Adrenal gland (tissue), 19 donors: ENCODE measurements around the gene SMAD7. TPM values are rescaled to one million over a fixed set of nuclear protein-coding genes. Genes with fewer than 3 reads are reported as not detected.

ENCODE experiments used
- DNase-seq, 7 donors: peaks; one replicate each; pipeline ENCODE4 v3.0.0-alpha.2; 2019 to 2020
- H3K27ac ChIP-seq, 5 donors: fragments of 200-600 bp; sonication (generic) in 4 of 5; 1 replicate in 3 of 5; 2 replicates in 2 of 5; pipeline versions ENCODE4 v1.5.1 to v1.8.0; 2016 to 2020; ENCODE audit warnings: mild to moderate bottlenecking in 1 of 5
- H3K27me3 ChIP-seq: fragments of 200-600 bp; 2 replicates; pipeline ENCODE4 v1.8.0; 2021
- H3K36me3 ChIP-seq, 2 donors: fragments of 200-600 bp; replicated peaks in 1 of 2; 1 replicate in 1 of 2; 2 replicates in 1 of 2; pipeline versions ENCODE4 v1.5.1 to v1.8.0; 2018 to 2022
- H3K4me1 ChIP-seq, 2 donors: fragments of 200-600 bp; replicated peaks in 1 of 2; 1 replicate in 1 of 2; 2 replicates in 1 of 2; pipeline versions ENCODE4 v1.5.1 to v1.8.0; 2018 to 2021
- H3K4me3 ChIP-seq, 4 donors: fragments of 200-600 bp; sonication (generic) in 3 of 4; one replicate each; pipeline ENCODE4 v1.5.1; 2016 to 2018
- H3K9me3 ChIP-seq, 3 donors: fragments of 200-600 bp; sonication (generic) in 1 of 3; replicated peaks in 1 of 3; 1 replicate in 2 of 3; 2 replicates in 1 of 3; pipeline versions ENCODE4 v1.5.1 to v1.8.0; 2016 to 2021
- POLR2A ChIP-seq, 2 donors: fragments of 450-650 bp; IDR thresholded peaks; one replicate each; pipeline ENCODE4 v1.6.1; 2017; ENCODE audit warnings: antibody characterized with exemption in 2 of 2, mild to moderate bottlenecking in 2 of 2, moderate library complexity in 1 of 2
- WGBS, 4 donors: extraction: QIAGEN DNeasy Blood & Tissue Kit in 2 of 4; methylation state at CpG; one replicate each; pipeline versions ENCODE4 v1.1.5 to v1.1.7; 2013 to 2017; 5-methylcytosine and 5-hydroxymethylcytosine counted together
- intact Hi-C, 2 donors: fragments of 100-400 bp; cut with DNase I; formaldehyde crosslinking; loops; one replicate each; pipeline versions ENCODE4 v1.14.1 to v1.15.0; 2022 to 2023
- long read RNA-seq, 10 donors: library from polyadenylated mRNA in 3 of 10; unstranded in 2 of 10; stranded (forward) in 1 of 10; transcript quantifications; one replicate each; pipeline ENCODE4 v2.0.0 and lab custom pipeline, GENCODE V29; 2021 to 2026
- polyA plus RNA-seq, 3 donors: library from polyadenylated mRNA; stranded (reverse); fragments of 200-250 nt in 2 of 3; fragments of 350-450 nt in 1 of 3; fragmentation: Illumina TruSeq in 1 of 3; extraction: RNeasy Lipid Tissue Mini Kit (QIAGEN cat#74804) in 1 of 3; gene quantifications; one replicate each; pipeline ENCODE4 v1.2.3, GENCODE V29; 2013 to 2014
- total RNA-seq, 9 donors: library from RNA; depleted of rRNA in 4 of 9; stranded (reverse); fragments of >200 nt in 4 of 9; fragments of 120-200 nt in 1 of 9; fragmentation: NEBNext Ultra II Directional in 1 of 9; extraction: Animal tissue kit (Norgen Biotek cat#: 25700) in 1 of 9; gene quantifications; one replicate each; pipeline versions ENCODE4 v1.1.0 to v1.2.4, GENCODE V29; 2013 to 2023
- TF ChIP-seq, protein P1 (sequence below), 6 experiments: fragments of 450-650 bp in 4 of 6; fragments of 200-600 bp in 2 of 6; sonication (generic) in 1 of 6; IDR thresholded peaks; 1 replicate in 5 of 6; 2 replicates in 1 of 6; pipeline versions ENCODE4 v1.5.1 to v1.8.0; 2016 to 2021; ENCODE audit warnings: antibody characterized with exemption in 6 of 6, mild to moderate bottlenecking in 2 of 6, moderate library complexity in 1 of 6
- donor health status: healthy with polysubstance abuse.
- donor health status: Bipolar disorder and iron deficiency.
- donor health status: DM: yes; HTN: yes; CAD: no.
- donor health status: DM: no; HTN: no; CAD: no.
- donor health status: DM: no; HTN: no; CAD: no.
- donor health status: DM: yes; HTN: yes; CAD: no.

Gene SMAD7, protein sequence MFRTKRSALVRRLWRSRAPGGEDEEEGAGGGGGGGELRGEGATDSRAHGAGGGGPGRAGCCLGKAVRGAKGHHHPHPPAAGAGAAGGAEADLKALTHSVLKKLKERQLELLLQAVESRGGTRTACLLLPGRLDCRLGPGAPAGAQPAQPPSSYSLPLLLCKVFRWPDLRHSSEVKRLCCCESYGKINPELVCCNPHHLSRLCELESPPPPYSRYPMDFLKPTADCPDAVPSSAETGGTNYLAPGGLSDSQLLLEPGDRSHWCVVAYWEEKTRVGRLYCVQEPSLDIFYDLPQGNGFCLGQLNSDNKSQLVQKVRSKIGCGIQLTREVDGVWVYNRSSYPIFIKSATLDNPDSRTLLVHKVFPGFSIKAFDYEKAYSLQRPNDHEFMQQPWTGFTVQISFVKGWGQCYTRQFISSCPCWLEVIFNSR
- 10 to 100 TPM; 14.5 to 68.3 (median 24.5) TPM for total RNA-seq
- polyA plus RNA-seq: 10 to 100 TPM in 1 of 3 donors, 1 to 10 TPM in 2; 6.1 to 12.6 (median 8.2) TPM
- long read RNA-seq, donor 1, partial matches to known transcripts: 9 of 11 reads
- long read RNA-seq, donor 1, other reads (novel, unspliced or antisense): 0 of 11 reads
- long read RNA-seq, donor 2, full-length matches to known transcripts: 3 of 3 reads
- long read RNA-seq, donor 2, partial matches to known transcripts: 0 of 3 reads
- long read RNA-seq, donor 2, other reads (novel, unspliced or antisense): 0 of 3 reads
- long read RNA-seq, donor 3, partial matches to known transcripts: 0 of 1 reads
- long read RNA-seq, donor 3, other reads (novel, unspliced or antisense): 0 of 1 reads
- long read RNA-seq, donor 4, partial matches to known transcripts: 0 of 6 reads
- long read RNA-seq, donor 4, other reads (novel, unspliced or antisense): 5 of 6 reads
- long read RNA-seq, donor 5, full-length matches to known transcripts: 44 of 51 reads
- long read RNA-seq, donor 5, partial matches to known transcripts: 0 of 51 reads
- long read RNA-seq, donor 5, other reads (novel, unspliced or antisense): 7 of 51 reads
- long read RNA-seq, donor 6, partial matches to known transcripts: 0 of 2 reads
- long read RNA-seq, donor 6, other reads (novel, unspliced or antisense): 1 of 2 reads
- long read RNA-seq, donor 7, full-length matches to known transcripts: 3 of 3 reads
- long read RNA-seq, donor 7, partial matches to known transcripts: 0 of 3 reads
- long read RNA-seq, donor 7, other reads (novel, unspliced or antisense): 0 of 3 reads
- long read RNA-seq, donor 8, full-length matches to known transcripts: 6 of 6 reads
- long read RNA-seq, donor 8, partial matches to known transcripts: 0 of 6 reads
- long read RNA-seq, donor 8, other reads (novel, unspliced or antisense): 0 of 6 reads
- long read RNA-seq, donor 9: 0 reads
- long read RNA-seq, donor 10, full-length matches to known transcripts: 3 of 3 reads
- long read RNA-seq, donor 10, partial matches to known transcripts: 0 of 3 reads
- long read RNA-seq, donor 10, other reads (novel, unspliced or antisense): 0 of 3 reads

DNA sequence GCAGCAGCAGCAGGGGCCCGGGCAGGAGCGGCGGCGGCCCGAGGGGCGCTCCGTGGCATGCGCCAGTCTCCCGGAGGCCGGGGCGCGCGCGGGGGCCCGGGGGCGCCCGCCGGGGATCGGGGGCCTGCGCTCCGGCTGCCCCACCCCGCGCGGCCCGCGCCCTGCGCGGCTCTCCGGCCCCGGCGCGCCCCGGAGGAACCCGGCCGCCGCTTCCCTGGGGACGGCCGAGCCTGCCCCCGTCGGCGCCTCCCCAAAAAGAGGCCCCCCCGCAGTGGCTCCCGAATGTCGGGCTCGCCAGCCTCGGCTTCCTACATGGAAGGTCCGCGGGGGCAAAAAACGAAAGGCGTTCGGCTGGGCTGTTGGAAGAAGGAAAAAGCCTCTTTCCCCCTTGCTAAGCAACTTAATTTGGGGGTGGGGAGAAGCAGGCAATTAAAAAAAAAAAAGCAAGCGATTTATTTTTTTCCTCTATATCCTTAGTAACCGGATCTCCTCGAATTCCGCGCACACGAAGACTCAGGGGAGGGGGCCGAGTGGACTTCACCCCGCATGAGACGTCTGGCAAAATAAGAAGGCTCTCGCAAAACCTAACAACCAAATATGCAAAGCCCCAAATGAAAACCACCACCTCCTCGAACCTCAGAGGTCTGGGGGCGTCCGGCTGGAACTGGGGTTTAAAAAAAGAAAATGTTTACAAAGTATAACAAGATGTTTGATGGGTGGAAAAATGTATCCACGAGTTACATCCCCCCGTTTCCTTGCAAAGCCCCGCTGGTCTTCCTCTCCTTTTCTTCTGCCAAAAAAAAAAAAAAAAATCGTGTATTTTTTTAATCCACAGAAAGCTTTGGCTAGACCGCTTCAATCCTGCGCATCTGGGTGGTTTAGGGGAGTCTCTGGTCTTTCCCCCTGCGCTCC is at the start of gene SMAD7:
SMAD7 (minus strand) TSS at position 430 of the 912 bp plus-strand sequence. CDS start 541 bp downstream, outside the sequence.
- Histone ChIP-seq H3K4me1 (peaks cover 23 to 39% of the 10 kb centered on the region in 2 donors), H3K4me3 (peak within 1 kb of the TSS; percentile 56 to 91 (median 79)), H3K36me3 (no peaks in the 10 kb centered on the region), H3K27me3 (no peaks in the 10 kb centered on the region), H3K27ac (peak within 1 kb of the TSS; percentile 71 to 99 (median 94)), H3K9me3 (no peaks in the 10 kb centered on the region)
- intact Hi-C loops: loop anchor here in 1 of 2 donors (5.0 kb wide), 1 partner anchor 173 kb away; no protein-coding TSS in a partner anchor
- 0 to 1% (median 0%) methylated on average over 25 to 71 of the region's 71 CpGs for WGBS, 4 donors
- no peak for TF ChIP-seq POLR2A (IDR thresholded peaks at IDR 0.05)
- TF ChIP-seq, protein P1, sequence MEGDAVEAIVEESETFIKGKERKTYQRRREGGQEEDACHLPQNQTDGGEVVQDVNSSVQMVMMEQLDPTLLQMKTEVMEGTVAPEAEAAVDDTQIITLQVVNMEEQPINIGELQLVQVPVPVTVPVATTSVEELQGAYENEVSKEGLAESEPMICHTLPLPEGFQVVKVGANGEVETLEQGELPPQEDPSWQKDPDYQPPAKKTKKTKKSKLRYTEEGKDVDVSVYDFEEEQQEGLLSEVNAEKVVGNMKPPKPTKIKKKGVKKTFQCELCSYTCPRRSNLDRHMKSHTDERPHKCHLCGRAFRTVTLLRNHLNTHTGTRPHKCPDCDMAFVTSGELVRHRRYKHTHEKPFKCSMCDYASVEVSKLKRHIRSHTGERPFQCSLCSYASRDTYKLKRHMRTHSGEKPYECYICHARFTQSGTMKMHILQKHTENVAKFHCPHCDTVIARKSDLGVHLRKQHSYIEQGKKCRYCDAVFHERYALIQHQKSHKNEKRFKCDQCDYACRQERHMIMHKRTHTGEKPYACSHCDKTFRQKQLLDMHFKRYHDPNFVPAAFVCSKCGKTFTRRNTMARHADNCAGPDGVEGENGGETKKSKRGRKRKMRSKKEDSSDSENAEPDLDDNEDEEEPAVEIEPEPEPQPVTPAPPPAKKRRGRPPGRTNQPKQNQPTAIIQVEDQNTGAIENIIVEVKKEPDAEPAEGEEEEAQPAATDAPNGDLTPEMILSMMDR (IDR thresholded peaks at IDR 0.05): no peak
- DNase-seq: peak in 2 of 7 donors; percentile 24 to 67

DNA sequence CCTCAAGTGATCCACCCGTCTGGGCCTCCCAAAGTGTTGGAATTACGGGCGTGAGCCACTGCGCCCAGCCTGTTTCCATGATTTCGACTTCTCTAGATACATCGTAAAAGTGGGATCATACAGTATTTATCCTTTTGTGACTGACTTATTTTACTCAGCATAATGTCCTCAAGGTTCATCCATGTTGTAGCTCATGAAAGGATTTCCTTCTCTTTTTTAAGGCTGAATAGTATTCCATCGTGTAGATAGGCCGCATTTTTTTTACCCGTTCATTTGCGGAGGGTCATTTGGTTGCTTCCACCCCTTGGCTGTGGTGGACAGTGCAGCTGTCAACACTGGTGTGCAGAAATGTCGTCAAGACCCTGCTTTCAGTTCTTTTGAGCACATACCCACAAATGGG is 48.8 kb upstream of the SMAD7 start:
- intact Hi-C loops: no loop called here
- no peak overlapping the region for H3K27ac ChIP-seq
- no peak overlapping the region for H3K4me3 ChIP-seq
- WGBS, 4 donors: 87 to 90% (median 89%) methylated on average over 11 of the region's 11 CpGs
- DNase-seq: no peak
- no peaks in the 10 kb centered on the region for H3K27me3 ChIP-seq
- TF ChIP-seq POLR2A (IDR thresholded peaks at IDR 0.05): no peak
- TF ChIP-seq, protein P1 (IDR thresholded peaks at IDR 0.05): no peak
- no peaks in the 10 kb centered on the region for H3K36me3 ChIP-seq
- peaks cover 5 to 9% of the 10 kb centered on the region in 2 donors for H3K4me1 ChIP-seq
- no peaks in the 10 kb centered on the region for H3K9me3 ChIP-seq

DNA sequence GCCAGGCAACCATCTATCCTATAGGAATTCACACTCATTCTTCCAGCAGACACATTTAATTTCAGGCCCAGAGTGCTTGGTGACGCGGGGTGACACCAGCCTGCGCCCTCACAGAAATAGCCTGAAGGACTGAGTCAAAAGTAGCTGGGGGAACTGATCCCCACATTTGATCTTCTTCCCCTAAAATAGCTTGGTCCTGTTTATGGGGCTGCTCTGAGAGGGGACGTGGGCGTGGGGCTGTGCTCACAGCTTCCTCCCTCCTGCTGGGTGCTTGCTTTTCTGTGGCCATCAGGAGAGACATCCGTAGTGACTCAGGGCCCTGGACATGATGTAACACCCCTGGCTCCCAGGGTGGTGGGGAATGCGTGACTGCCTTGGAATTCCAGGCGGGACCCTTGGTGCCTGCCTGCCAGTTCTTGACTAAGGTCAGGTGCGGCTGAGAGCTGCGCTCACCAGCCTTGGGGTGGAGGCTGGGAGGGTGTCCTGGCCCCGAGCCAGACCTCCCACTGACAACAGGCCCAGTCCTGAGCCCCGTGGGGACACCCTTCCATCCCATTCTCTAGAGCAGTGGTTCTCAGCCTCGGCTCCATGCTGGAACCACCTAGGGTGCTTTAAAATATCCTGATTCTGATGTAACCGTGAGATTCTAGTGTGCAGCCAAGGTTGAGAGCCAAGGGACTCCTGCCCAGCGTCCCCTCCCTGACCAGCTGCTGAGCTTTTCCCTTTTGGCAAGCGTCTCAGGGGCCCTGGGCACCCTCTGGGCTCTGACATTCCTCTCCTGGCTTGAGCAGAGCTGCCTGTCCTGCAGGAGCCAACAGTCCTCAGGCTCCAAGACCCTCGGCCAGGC is 47.4 kb upstream of the SMAD7 start:
- H3K9me3 ChIP-seq: no peaks in the 10 kb centered on the region
- TF ChIP-seq POLR2A (IDR thresholded peaks at IDR 0.05): no peak
- TF ChIP-seq, protein P1 (IDR thresholded peaks at IDR 0.05): no peak
- no peak overlapping the region for H3K4me3 ChIP-seq
- peaks cover 5 to 15% of the 10 kb centered on the region in 2 donors for H3K4me1 ChIP-seq
- intact Hi-C loops: no loop called here
- WGBS, 4 donors: 51 to 84% (median 60%) methylated on average over 8 to 17 of the region's 17 CpGs
- peak overlapping the region in 1 of 5 donors; percentile 75 for H3K27ac ChIP-seq
- no peaks in the 10 kb centered on the region for H3K27me3 ChIP-seq
- DNase-seq: peak in 6 of 7 donors; percentile 72 to 83 (median 78)
- H3K36me3 ChIP-seq: no peaks in the 10 kb centered on the region
